Gastroesophageal sphincter (tissue), 4 donors: Measurements from ENCODE around the gene AMH. TPM values are rescaled to one million over a fixed set of nuclear protein-coding genes. Genes with fewer than 3 reads are reported as not detected.

ENCODE experiments used
- ATAC-seq: fragments of 150-250 bp; one replicate; pipeline ENCODE4 v1.9.1; 2016; ENCODE audit warnings: mild to moderate bottlenecking, moderate library complexity
- H3K27ac ChIP-seq, 4 donors: fragments of 200-600 bp; sonication (generic) in 3 of 4; 1 replicate in 3 of 4; 2 replicates in 1 of 4; pipeline ENCODE4 v1.5.1; 2016 to 2019
- H3K27me3 ChIP-seq: fragments of 200-600 bp; sonication (generic); one replicate; pipeline ENCODE4 v1.5.1; 2019
- H3K36me3 ChIP-seq, 2 donors: fragments of 200-600 bp; sonication (generic); one replicate each; pipeline ENCODE4 v1.5.1; 2019; ENCODE audit warnings: control low read depth in 1 of 2
- H3K4me1 ChIP-seq, 3 donors: fragments of 200-600 bp; sonication (generic); 1 replicate in 2 of 3; 2 replicates in 1 of 3; pipeline ENCODE4 v1.5.1; 2016 to 2019; ENCODE audit warnings: control low read depth in 2 of 3
- H3K4me3 ChIP-seq, 2 donors: fragments of 200-600 bp; sonication (generic); one replicate each; pipeline ENCODE4 v1.5.1; 2019; ENCODE audit warnings: mild to moderate bottlenecking in 1 of 2, moderate library complexity in 1 of 2
- H3K9me3 ChIP-seq, 3 donors: fragments of 200-600 bp; sonication (generic); one replicate each; pipeline ENCODE4 v1.5.1; 2017 to 2019; ENCODE audit warnings: control low read depth in 2 of 3
- CTCF ChIP-seq, 4 experiments: fragments of 200-600 bp in 2 of 4; fragments of 450-650 bp in 2 of 4; sonication (generic) in 1 of 4; IDR thresholded peaks; one replicate each; pipeline ENCODE4 v1.5.1; 2017 to 2019; ENCODE audit warnings: antibody characterized with exemption in 4 of 4, mild to moderate bottlenecking in 2 of 4, moderate library complexity in 2 of 4
- EP300 ChIP-seq: sonication (generic); formaldehyde crosslinking; IDR thresholded peaks from one replicate; pipeline ENCODE4 v1.6.1; 2017; ENCODE audit warnings: antibody characterized with exemption, mild to moderate bottlenecking
- POLR2A ChIP-seq, 2 donors: fragments of 450-650 bp; IDR thresholded peaks; one replicate each; pipeline ENCODE4 v1.6.1; 2017; ENCODE audit warnings: antibody characterized with exemption in 2 of 2, mild to moderate bottlenecking in 2 of 2, moderate library complexity in 1 of 2
- POLR2AphosphoS5 ChIP-seq: sonication (generic); formaldehyde crosslinking; IDR thresholded peaks from one replicate; pipeline ENCODE4 v1.6.1; 2017; ENCODE audit warnings: antibody characterized with exemption
- WGBS, 2 donors: methylation state at CpG; one replicate each; pipeline ENCODE4 v1.1.5; 2018; ENCODE audit warnings: low coverage in 1 of 2; 5-methylcytosine and 5-hydroxymethylcytosine counted together
- total RNA-seq, 4 donors: library from RNA; depleted of rRNA; stranded (reverse); fragments of >200 nt; gene quantifications; one replicate each; pipeline ENCODE4 v1.1.0, GENCODE V29; 2016

Gene AMH
- total RNA-seq, 4 donors from 2014 or later = 0.23 to 1.2 (median 0.47) TPM

GRCh38 chr19:2255982-2256685 is 7.0 kb downstream of the AMH start, which contains the start of gene JSRP1:
JSRP1 (minus strand) TSS chr19:2256417; CDS start chr19:2255314, 1,103 bp downstream.
- Histone ChIP-seq H3K4me3 (no peak within 1 kb of the TSS), H3K9me3 (no peaks in the 10 kb centered on the region), H3K27ac (no peak within 1 kb of the TSS), H3K36me3 (no peaks in the 10 kb centered on the region), H3K27me3 (peaks cover 51% of the 10 kb centered on the region), H3K4me1 (peaks cover 0 to 29% (median 22%) of the 10 kb centered on the region in 3 donors)
- WGBS, 2 donors = 60 to 74% methylated on average over 1 to 13 of the region's 24 CpGs
- no peak for ATAC-seq
- TF ChIP-seq POLR2A (IDR thresholded peaks at IDR 0.05) (no peak), EP300 (no peak), POLR2AphosphoS5 (no peak), CTCF (IDR thresholded peaks at IDR 0.05) (no peak)

GRCh38 chr19:2259336-2259735 is 10.2 kb downstream of the AMH start:
- TF ChIP-seq CTCF (IDR thresholded peaks at IDR 0.05) = no peak
- TF ChIP-seq POLR2A (IDR thresholded peaks at IDR 0.05) = no peak
- no peak for TF ChIP-seq EP300
- Histone ChIP-seq H3K4me3 (no peak overlapping the region), H3K9me3 (no peaks in the 10 kb centered on the region), H3K36me3 (no peaks in the 10 kb centered on the region), H3K4me1 (no peaks in the 10 kb centered on the region), H3K27me3 (peaks cover 19% of the 10 kb centered on the region), H3K27ac (no peak overlapping the region)
- ATAC-seq = no peak
- 83 to 86% methylated on average over 4 to 5 of the region's 5 CpGs for WGBS, 2 donors

- H3K4me1 ChIP-seq = no peaks in the 10 kb centered on the region
- no peak overlapping the region for H3K27ac ChIP-seq
- no peak for ATAC-seq
- H3K4me3 ChIP-seq = no peak overlapping the region
- H3K27me3 ChIP-seq = peaks cover 10% of the 10 kb centered on the region
- no peaks in the 10 kb centered on the region for H3K36me3 ChIP-seq
- 52 to 65% methylated on average over 4 to 10 of the region's 11 CpGs for whole genome bisulfite sequencing, 2 donors
- no peaks in the 10 kb centered on the region for H3K9me3 ChIP-seq
- TF ChIP-seq POLR2AphosphoS5 = no peak
- no peak for TF ChIP-seq POLR2A (IDR thresholded peaks at IDR 0.05)
- TF ChIP-seq CTCF (IDR thresholded peaks at IDR 0.05) = no peak
- TF ChIP-seq EP300 = no peak
Measured at GRCh38 chr19:2260341-2260805, 11.2 kb downstream of the AMH start.

- no peak for ATAC-seq
- TF ChIP-seq EP300 = no peak
- TF ChIP-seq CTCF (IDR thresholded peaks at IDR 0.05) = peak in 1 of 4 experiments; percentile 39
- H3K9me3 ChIP-seq = no peaks in the 10 kb centered on the region
- H3K27me3 ChIP-seq = no peaks in the 10 kb centered on the region
- WGBS, 2 donors = 0% methylated on average over 2 of the region's 7 CpGs; no CpG with 5 or more reads in 1 of the 2 donors
- H3K4me3 ChIP-seq = no peak overlapping the region
- H3K27ac ChIP-seq = no peak overlapping the region
- no peaks in the 10 kb centered on the region for H3K36me3 ChIP-seq
- H3K4me1 ChIP-seq = peaks cover 0 to 8% (median 3%) of the 10 kb centered on the region in 3 donors
Measured at GRCh38 chr19:2261438-2262172, 12.5 kb downstream of the AMH start.
